Mammary epithelial cell (primary cell): ENCODE data around the gene LRIG1.

ENCODE experiments used
- CTCF ChIP-seq, 2 donors: IDR thresholded peaks in 1 of 2; conservative IDR thresholded peaks in 1 of 2; 2 replicates each; pipeline ENCODE4 v1.5.1; 2011 to 2012; ENCODE audit warnings: inconsistent platforms in 2 of 2, low read length in 2 of 2, mild to moderate bottlenecking in 2 of 2, control low read depth in 1 of 2, low read depth in 1 of 2; ENCODE audit not compliant: insufficient read depth in 1 of 2; ENCODE audit errors: extremely low read depth in 1 of 2
- EZH2 ChIP-seq: IDR thresholded peaks from 2 replicates; pipeline ENCODE4 v1.6.1; 2012; ENCODE audit warnings: low read length, inconsistent platforms, borderline replicate concordance

- no peak for TF ChIP-seq CTCF (conservative IDR thresholded peaks at IDR 0.05 in 1 of 2, IDR thresholded peaks at IDR 0.05 in 1 of 2; ENCODE audit: extremely low read depth in 1 of 2, insufficient read depth in 1 of 2, low read depth in 1 of 2, low read length in 2 of 2)
- TF ChIP-seq EZH2 = no peak
Observed at GRCh38 chr3:66490214-66490613, 10.6 kb downstream of the LRIG1 start.
